ENCODE results near the gene ATP1B3.
"Not testable (repeated sequence)": the region's sequence is repeated elsewhere in the genome, so short reads cannot be mapped to it uniquely, and the experiment has no call there.

Gene ATP1B3

DNA sequence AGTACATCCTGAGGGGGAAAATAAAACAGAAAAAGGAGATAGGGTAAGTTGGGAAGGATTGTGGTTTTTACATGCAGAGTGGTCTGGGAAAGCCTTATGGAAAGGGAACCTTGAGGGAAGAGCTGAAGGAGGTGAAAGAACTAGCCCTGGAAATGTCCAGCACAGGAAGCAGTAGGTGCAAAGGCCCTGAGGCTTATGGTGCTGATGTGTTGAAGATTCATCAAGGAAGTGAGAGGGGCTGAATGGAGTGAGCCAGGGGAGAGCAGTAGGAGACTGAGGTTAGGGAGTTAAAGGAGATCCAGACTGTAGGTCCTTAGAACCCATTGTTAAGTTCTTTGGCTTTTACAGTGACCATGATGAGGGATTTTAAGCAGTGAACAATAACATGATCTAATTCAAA lies 33.0 kb downstream of the ATP1B3 start:
- DNase-seq, result no peak

DNA sequence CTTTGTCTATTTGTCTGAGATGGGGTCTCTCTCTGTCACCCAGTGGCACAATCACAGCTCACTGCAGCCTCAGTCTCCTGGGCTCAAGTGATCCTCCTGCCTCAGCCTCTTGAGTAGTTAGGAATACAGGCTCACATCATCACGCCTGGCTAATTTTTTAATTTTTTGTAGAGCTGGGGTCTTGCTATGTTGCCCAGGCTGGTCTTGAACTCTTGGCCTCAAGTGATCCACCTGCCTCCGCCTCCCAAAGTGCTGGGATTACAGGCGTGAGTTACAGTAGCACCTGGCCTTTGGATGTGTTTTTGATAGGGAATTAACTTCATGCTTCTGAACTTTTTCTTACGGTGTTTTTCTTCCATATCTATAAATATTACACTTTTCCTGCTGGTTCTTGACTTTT lies 33.5 kb downstream of the ATP1B3 start:
- not testable (repeated sequence) for DNase-seq

DNA sequence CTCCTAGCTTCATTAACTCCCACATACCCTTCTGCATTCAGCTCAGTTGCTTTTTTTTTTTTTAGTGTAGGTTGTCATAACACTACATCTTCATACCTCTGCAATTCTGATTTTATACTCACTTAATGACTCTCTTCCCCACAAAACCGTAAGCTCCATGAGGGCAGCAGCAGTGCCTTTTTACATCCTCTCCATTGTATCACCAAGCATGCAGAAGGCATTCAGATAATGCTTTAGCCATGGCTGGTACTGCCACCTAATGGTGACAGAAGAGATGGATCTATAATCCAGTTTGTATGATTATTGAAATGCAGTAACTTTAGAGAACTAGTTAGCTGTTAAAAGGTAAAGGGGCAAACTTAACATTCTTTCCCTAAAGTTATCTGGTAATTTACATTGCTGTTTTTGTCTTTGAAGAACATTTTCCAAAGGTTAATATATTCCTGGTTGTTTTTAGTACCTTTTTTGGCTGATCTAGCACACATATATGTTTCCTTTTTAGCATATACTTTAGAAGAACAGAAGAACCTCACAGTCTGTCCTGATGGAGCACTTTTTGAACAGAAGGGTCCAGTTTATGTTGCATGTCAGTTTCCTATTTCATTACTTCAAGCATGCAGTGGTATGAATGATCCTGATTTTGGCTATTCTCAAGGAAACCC lies 36.8 kb downstream of the ATP1B3 start:
- peak; percentile 18 for DNase-seq

DNA sequence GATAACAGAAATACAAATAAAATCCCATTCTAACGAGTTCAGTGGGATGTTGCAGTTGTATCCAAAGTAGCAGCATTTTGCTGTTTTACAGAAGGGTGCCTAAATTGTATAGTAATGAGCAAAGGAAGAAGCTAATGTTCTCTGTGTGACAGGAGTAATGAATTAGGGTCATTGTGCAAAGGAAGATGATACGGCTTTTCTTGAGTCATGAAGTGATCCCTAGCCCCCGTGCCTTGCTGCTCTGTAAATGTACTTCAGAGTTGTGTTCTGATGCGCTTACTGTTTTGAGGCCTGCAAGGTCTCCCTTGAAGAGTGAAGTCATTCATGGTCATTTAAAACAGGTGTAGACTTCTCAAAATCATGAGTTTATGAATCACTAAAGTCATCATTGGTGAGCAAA lies 37.9 kb downstream of the ATP1B3 start:
- DNase-seq, result no peak

DNA sequence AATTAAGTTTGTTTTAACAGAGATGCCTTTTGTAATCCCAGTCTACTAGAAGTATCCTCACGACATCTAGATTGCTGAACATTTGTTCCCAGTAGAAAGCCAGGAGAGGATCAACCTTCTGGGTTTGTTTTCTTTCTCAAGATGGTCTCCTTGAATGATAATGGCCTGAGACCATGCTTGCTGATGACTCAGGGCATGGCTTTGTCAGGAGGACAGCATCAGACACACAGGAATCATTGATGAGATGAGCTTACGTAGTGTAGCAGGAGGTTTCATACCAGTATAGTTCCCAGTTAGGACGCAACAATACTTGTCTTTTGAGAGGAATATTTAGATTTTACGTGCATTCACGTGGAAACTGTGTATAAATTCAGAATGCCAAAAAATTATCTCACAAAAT lies 38.6 kb downstream of the ATP1B3 start:
- no peak for DNase-seq

DNA sequence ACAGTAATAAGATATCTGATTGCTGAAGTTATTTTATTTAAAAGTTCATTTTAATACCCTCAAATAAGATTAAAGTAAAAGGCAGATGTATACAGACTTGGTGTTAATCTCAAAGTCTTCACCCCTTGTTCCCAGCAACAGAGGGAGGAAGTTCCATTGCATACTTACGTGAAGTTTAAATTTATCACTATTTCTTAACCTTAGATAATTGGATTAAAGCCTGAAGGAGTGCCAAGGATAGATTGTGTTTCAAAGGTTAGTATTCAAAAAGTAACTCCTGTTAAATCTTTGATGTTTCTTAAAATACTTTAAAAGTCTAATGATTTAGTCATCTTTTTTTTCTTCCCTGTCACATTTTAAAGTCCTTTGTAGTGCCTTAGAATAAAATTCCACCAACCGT lies 39.3 kb downstream of the ATP1B3 start:
- no peak for DNase-seq

DNA sequence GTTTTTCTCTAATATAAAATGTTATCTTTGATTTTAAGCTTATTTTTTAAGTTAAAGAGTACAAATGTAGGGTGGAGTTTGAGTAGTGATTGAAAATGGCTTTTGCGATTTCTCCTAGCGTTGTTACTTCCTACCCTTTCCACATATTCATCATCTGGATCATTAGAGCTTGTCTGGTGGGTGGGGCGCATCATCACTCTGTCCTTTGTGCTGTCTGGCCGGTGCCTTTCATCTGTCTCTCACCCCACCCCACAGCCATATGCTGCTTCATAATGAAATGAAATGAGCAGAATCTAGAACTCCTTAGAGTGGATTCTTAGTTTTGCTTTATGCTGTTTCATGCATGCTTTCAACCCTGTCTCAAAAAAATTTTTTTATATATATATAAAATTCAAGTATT lies 44.3 kb downstream of the ATP1B3 start:
- DNase-seq, result no peak

DNA sequence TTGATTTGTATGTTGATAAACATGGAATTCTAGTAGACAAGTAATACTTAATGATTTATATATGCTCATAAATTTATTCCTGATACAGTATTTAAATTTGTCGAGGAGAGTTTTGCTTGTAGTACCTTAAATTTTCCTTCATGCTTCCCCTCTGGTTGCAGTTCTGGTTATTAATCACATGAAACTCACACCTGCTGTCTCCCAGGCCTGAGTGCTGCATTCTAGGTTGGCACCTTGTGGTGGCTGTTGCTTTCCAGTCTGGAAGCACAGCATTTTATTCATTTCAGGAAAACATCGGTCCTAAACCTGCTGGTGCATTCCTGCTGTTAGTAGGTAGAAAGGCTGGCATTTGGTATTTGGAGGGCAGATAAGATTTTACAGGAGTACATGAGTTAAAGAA lies 44.9 kb downstream of the ATP1B3 start:
- no peak for DNase-seq

DNA sequence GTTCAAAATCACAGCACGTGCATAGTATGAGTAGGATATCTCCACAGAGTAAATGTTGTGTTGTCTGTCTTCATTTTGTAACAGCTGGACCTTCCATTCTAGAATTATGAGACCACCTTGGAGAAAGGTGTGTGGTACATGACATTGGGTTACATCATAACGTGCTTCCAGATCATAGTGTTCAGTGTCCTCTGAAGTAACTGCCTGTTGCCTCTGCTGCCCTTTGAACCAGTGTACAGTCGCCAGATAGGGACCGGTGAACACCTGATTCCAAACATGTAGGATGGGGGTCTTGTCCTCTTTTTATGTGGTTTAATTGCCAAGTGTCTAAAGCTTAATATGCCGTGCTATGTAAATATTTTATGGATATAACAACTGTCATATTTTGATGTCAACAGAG lies 49.2 kb downstream of the ATP1B3 start:
- DNase-seq, result not testable (repeated sequence)

DNA sequence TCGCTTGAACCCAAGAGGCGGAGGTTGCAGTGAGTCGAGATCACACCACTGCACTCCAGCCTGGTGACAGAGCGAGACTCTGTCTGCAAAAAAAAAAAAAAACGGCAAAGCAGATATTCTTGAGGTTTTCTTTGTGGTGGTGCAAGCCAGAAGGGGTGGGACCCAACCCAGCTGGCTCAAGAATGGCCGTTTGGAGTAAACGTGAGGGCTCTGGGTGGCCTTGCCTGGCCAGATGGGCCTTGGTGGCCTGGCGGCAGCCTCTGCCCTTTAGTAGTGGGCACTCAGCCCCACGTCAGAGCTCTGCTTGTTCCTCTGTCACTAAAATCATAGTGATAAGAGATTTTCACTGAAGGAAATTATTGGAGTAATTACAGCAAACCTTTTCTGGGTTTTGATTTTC lies 50.5 kb downstream of the ATP1B3 start:
- DNase-seq, result no peak

DNA sequence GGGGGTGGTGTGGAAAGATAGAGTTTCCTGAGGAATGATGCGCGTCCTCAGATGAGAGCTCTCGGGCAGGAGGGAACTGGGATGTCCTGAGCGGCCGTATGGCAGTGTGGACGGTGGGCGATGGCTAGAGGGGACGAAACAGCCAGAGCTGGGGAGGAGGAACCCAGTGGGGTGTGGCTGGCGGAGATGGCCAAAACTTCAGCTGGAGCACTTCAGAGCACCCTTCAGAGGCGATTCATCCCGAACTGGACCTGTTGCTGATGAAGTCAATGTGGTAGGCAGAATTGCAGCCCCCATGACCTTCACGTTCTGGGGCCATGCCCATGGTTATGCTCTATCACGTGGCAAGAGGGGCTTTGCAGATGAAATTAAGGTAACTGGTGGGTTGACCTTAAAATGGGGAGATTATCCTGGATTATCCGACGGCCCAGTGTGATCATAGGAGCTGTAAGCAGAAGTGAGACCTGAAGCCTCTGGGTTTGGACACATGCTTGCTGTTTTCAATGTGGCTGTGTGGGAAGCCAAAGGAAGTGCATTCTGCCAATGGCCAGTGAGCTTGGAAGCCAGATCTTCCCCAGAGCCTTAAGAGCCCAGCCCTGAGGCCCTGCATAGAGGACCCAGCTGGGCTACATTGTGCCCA lies 52.3 kb downstream of the ATP1B3 start:
- DNase-seq, result no peak

DNA sequence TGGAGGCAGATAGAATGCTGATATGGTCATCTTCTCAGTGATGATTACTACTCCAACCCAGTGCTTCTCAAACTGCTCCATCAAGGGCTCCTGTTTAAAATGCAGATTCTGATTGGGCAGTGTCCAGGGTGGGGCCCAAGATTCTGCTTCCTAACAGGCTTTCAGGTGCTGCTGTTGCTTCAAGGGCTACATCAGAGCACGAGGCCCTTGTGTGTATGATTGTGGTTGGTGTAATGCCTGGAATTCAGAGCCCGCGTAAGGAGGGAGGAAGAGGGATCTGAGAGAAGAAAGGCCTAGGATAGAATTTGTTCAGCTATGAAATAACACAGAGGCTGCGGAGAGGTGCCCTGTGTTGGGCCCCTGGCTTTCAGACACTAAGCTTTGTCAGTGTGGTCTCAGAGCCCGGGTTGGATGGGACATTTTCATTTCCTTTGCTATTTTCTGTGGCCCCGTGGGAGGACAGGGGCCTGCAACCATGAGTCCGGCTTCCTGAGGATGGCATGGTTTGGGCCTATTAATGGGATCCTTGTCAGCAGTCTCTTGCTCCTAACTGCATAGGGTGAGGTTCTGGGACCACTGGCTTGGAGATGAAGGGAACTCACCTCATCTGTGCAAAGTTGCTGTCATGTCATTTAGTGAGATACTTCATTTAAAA lies 53.0 kb downstream of the ATP1B3 start:
- DNase-seq, result no peak

DNA sequence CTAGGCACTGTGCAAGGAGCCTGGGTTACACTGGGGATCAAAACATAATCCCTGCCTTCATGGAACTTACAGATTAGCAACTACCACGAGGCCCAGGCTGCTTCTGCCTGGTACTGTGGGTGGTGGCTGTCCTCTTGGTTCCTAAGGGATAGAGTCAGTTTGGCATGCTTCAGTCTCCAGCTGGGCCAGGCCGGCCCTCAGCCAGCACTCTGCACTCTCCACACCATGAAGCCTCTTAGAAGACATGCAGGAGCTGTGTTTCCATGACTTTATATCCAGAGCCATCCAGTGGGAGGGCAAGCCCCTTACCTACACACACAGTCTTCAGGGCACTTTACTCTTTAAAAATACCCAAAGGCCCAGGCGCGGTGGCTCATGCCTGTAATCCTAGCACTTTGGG lies 54.4 kb downstream of the ATP1B3 start:
- no peak for DNase-seq

DNA sequence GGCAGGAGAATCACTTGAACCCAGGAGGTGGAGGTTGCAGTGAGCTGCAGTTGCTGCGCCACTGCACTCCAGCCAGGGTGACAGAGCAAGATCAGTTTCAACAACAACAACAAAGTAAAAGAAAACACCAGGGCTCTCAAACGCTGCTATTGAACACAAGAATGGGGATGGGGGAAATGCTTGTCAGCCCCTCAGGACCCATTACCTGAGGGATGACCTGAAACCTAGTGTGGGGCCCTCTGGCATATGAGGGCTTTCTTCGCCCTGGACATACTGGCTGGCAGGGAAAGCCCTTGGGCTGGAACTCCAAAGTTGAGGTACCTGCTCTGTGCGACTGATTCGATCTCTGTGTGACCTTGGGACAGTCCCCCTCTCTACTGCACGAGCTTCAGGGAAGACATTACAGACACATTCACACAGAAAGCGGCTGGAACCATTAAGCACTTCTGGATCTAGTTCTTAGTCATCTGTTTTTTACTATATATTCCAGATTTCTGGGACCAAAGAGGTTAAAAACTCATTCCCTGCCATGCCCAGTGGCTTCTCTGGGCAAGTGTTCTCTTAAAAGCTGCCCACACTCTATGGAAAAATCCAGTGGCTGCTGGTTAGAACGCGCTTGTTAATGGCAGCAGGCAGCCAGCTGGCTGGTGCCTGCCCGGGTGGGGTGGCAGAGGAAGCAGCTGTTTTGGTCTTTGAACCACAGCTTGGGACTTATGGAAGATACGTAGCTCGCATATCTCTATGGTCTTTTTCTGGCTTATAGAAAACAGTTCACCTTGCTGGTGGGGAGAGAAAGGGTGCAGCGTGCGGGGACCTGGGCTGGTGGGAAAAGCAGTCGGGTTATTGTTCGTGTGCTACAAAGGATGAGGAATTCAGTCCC lies 57.2 kb downstream of the ATP1B3 start:
- DNase-seq, result no peak

DNA sequence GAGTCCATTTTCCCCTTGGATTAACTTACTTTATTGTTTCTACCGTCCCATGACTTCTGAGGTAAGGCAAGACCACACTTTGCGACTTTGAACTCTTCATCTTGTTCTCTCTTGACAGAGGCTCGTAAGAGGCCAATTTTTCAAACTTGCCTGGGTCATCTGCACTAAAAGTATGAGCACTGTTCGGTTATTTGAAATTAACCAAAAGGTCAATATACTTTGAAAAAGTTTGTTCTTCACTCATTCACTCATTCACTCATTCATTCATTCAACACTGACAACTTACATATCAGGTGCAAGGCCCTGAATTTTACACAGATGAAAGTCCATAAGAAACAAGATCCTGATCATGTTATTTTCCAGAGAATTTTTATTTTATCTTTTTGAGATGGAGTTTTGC lies 57.9 kb downstream of the ATP1B3 start:
- no peak for DNase-seq

DNA sequence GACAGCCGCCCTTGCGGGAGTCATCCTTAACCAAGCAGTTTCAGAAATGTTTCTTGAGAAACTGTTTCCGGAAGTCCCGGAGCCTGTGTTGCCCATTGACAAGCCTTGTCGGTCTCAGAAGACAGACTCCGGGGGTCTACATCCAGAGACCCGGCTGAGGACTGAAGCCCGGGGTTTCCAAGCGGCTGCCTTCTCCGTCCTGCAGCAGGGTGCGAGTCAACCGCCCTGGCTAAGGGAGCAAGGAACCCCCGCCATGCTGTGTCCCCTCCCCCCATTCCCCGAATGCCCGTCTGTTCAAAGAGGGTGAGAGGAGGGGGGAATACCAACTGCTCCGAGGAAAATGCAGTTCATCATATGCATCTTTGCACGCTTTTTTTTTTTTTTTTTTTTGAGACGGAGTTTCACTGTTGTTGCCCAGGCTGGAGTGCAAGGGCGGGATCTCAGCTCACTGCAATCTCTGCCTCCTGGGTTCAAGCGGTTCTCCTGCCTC lies 61.6 kb downstream of the ATP1B3 start:
- DNase-seq, result no peak

DNA sequence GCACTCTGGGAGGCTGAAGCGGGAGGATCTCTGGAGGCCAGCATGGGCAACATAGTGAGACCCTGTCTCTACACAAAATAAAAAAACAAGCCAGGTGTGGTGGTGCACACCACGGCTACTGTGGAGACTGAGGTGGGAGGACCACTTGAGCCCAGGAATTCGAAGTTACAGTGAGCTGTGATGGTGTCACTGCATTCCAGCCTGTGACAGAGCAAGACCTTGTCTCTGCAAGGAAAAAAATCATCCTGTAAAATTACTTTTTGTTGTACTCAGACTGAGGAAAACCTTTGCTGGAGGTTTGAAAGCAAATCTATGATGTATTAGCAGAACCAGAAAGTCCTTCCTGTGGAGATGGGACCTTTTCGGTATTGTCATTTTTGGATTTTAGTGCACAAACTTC lies 63.3 kb downstream of the ATP1B3 start:
- DNase-seq, result no peak

DNA sequence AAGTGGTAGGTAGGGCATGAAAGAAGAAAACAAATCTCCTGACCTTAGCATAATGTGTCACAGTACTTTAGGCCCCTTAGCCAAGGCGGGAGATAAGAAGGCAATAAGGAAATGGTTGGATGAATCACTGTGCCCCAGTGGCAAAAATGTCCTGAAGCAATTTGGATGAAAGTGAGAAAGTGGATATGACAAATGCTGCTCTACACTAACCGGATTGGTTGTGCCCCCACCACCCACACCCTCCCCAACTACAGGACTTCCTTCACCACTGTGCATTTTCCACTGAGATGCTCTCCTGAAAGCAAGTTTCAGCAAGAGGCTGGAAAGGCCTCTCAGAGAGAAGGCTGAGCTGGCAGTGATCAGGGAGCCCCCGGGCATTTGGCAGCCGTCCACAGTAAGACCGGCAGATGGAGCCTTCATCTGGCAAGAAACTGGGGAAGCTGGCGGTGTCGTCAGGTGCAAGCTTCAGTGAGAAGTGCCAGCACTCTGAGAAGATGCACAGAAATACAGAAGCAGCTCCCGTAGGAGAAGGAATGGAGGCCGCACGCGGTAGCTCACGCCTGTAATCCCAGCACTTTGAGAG lies 63.8 kb downstream of the ATP1B3 start:
- DNase-seq, result peak; percentile 14

DNA sequence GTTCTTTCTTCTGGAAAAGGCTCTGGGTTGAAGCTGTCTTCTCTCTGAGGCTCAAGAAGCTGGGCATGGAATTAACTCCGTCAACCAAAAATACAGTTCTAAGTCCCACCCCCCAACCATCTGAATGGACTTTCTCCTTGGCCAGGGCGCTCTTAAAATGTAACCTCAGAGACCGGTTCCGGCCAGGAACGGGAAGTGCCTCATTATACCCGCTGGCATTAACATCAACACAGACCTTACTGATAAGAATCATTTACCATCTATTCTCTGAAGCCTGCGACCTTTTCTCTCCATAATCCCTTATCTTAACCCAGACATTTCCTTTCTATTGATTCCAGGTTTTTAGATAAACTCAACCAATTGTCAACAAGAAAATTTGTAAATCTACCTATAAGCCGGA lies 64.7 kb downstream of the ATP1B3 start:
- DNase-seq, result no peak

DNA sequence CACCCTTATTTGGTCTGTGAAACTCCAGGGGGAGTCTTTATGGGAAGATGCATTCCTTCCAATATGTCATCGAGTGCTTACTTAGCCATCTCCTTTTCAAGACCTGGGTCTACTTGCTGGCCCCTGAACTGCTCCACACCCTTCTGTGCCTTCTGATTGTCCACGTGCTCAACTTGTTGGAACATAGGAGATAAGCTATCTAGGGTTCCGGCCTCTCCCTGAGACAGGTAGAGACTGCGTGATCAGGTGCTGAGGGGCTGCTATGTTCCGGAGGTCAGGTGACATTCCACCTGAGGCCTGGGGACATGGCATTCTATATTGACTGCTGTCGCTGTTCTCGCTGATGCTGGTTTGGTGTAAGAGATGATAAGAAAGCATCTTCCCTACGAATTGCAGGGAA lies 65.6 kb downstream of the ATP1B3 start:
- DNase-seq, result no peak

DNA sequence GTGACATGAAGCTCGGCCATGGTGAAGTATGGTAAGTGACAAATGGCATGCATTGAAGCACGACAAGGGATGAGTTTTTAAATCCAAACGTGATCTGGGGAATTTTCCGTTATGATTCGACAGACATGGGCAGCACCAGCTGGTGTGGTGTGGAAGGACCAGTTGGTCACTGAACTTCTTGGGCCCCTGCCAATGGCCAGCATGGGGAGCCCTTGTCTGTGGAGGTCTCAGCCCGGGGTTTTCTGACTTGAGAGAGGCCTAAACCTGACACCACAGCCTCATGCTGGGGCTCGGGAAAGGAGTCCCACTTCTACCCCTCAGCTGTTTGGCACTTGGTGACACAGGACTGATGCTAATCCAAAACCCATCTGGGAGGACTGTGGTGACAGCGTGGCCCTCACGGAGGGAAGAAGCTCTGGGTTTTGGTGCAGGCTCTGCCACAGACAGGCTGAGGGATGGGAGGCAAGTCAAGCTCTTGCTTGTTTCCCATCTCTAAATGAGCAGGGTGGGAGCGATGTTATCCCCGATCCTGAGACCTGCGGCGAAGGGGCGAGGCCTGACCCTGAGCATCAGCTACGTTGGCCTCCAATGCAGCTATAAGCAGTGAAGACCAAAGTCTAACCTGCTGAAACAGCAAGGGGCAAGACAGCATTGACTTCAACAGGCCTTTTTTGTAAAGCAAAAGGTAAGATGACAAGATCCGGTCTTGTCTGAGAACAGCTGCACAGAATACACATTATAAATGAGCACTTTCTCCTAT lies 69.5 kb downstream of the ATP1B3 start:
- DNase-seq, result no peak

DNA sequence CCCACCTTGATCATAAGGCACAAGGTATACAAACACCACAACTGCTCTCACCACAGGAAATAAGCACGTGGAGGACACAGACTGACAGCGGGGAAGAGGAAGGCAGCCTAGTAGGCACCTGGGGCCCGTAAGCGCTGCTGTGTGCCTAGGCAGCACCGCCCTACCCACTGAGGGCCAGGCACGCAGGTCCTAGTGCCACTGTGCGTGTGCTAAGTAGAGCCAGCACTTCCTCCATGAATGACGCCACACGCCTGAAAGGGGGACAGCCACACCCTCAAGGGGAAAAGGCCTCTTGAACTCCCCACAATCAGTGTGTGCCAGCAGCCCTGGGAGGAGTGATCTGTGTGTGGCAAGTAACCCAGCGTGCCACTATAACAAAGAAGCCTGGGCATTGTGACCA lies 73.0 kb downstream of the ATP1B3 start:
- no peak for DNase-seq
